HG03280 (cell line): ENCODE data around the gene FAM216B.

Source experiments
- ATAC-seq: cut with Tn5 transposase; IDR thresholded peaks from one replicate; pipeline ENCODE4 v1.9.1; 2021; ENCODE audit warnings: mild to moderate bottlenecking, moderate library complexity; ENCODE audit not compliant: unreplicated experiment

FAM216B gene

DNA sequence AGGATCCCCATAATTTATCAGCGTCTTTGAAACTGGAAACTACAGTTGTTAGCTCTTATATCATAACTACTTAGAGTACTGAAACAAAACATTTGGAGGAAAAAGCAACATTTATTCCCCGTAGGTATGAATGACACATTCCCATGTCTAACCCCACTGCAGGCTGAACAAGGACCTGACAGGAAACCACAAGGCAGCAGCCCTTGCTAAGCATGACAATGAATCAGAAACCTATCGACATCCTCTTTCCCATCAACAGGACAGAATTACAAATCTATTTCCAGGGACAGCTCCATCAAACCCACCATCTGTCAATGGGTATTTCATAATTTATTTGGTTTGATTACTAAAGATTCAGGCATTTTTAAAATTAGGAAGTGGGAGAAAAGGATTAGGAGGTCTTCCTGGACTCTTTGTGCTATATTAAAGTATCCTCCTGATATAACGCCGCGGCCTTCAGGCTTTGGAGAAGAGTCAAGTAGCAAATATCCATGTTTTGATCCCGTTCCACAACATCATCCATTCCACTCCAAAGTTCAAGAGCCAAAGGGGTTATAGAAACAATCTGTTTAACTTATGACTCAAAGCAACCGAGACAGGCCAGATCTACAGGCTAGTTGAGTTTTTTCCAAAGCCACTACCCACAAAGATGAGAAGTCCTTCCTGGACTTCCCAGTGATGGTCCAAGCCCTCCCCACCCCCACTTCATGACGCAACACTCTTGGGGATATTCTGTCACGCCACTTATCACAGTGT lies 51.1 kb downstream of the FAM216B start:
- no peak for ATAC-seq

DNA sequence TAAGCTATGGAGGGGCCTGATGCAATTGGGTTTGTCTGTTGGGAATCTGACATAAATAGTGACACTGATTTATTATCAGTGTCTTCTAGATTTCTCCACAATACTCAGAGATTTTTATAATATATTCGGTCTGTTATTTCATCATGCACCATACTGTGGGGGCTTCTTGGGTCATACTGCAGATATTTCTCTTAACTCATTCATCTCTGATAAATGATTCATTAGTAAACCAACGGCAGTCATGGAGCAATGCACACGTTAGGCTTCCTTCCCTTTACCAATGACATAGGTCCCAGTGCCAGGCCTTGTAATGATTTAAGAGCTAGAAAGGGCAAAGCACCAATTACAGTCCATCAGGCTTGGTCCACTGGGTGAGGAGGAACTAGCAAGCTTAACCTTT lies 53.6 kb downstream of the FAM216B start:
- ATAC-seq = no peak

DNA sequence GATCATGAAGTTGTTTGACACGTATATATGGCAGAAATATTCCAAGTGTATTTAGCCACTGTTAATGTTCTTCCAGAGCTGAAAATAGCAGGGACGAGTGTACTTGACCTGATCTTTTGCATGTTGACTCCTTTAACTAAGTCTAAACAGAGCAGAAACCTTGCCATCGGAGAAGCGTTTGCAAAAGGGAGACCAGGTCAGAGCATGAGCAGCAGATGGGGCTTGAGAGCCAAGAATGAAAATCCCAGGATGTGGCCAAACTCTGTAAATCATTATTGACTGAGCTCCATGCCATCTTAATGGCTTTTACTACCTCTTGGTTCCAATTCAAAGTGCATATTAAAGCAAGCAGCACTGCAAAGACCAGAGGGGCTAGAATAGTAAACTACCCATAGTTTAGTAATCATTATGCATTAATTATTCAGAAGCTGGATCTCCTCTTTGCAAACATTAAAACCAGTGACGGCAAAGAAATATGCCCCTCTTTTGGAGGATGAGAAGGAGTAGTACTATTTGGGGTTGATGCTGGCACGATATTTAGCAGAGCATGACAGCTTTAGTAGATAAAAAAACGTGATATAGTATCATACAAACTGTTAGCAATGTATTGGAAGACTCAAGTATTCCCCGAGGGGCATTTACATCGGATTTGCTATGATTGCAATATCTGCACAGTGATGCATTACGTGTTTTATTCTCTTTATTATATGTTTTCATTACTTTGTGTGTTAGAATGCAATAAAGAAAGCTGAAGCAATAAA lies 55.7 kb downstream of the FAM216B start:
- ATAC-seq = no peak
